Measurements from ENCODE around the gene GBA2.

DNA sequence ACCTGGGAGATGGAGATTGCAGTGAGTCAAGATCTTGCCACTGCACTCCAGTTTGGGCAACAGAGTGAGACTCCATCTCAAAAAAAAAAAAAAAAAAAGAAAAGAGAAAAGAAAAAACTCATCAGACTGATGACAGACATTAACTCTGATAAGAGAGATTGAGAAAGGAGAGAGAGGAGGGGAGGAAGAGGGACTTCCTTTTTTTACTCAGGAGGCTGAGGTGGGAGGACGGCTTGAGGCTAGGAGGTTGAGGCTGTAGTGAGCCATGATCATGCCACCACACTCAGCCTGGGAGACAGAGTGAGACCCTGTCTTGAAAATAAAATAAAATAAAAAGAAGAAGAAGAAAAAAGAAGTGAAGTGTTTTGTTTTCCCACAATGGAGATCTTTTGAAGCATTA, 14.8 kb upstream of the GBA2 start:
- TF ChIP-seq, protein P1, sequence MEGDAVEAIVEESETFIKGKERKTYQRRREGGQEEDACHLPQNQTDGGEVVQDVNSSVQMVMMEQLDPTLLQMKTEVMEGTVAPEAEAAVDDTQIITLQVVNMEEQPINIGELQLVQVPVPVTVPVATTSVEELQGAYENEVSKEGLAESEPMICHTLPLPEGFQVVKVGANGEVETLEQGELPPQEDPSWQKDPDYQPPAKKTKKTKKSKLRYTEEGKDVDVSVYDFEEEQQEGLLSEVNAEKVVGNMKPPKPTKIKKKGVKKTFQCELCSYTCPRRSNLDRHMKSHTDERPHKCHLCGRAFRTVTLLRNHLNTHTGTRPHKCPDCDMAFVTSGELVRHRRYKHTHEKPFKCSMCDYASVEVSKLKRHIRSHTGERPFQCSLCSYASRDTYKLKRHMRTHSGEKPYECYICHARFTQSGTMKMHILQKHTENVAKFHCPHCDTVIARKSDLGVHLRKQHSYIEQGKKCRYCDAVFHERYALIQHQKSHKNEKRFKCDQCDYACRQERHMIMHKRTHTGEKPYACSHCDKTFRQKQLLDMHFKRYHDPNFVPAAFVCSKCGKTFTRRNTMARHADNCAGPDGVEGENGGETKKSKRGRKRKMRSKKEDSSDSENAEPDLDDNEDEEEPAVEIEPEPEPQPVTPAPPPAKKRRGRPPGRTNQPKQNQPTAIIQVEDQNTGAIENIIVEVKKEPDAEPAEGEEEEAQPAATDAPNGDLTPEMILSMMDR (IDR thresholded peaks at IDR 0.05), result no peak
- TF ChIP-seq POLR2A (IDR thresholded peaks at IDR 0.05), result no peak
- TF ChIP-seq EP300 (IDR thresholded peaks at IDR 0.05), result no peak
- no peak for TF ChIP-seq POLR2AphosphoS5 (IDR thresholded peaks at IDR 0.05)
